Measurements from ENCODE around the gene PNMA6E.

PNMA6E gene

GRCh38 chrX:153401133-153401764 lies at the start of gene PNMA6E:
Gene PNMA6E (minus strand): TSS chrX:153401350. CDS start chrX:153398849, 2,501 bp downstream.
- DNase-seq, result no peak

GRCh38 chrX:153450949-153451277 lies 49.8 kb upstream of the PNMA6E start:
- DNase-seq, result no peak

- DNase-seq, result no peak
Observed at GRCh38 chrX:153450114-153450948, 49.2 kb upstream of the PNMA6E start.

- DNase-seq, result no peak
Observed at GRCh38 chrX:153449368-153450113, 48.4 kb upstream of the PNMA6E start.

GRCh38 chrX:153448556-153449367 lies 47.6 kb upstream of the PNMA6E start:
- no peak for DNase-seq

GRCh38 chrX:153447581-153447960 lies 46.4 kb upstream of the PNMA6E start:
- DNase-seq, result no peak

- DNase-seq, result no peak
Observed at GRCh38 chrX:153446950-153447580, 45.9 kb upstream of the PNMA6E start.

- no peak for DNase-seq
Observed at GRCh38 chrX:153446636-153446936, 45.4 kb upstream of the PNMA6E start.

- DNase-seq, result no peak
Observed at GRCh38 chrX:153445856-153446635, 44.9 kb upstream of the PNMA6E start, which contains the start of gene TREX2. Gene TREX2 (minus strand): TSS chrX:153446056. CDS start chrX:153445430, 626 bp downstream.

GRCh38 chrX:153445106-153445855 lies 44.1 kb upstream of the PNMA6E start:
- no peak for DNase-seq

- DNase-seq, result no peak
Observed at GRCh38 chrX:153444333-153445011, 43.3 kb upstream of the PNMA6E start.

GRCh38 chrX:153443476-153444332 lies 42.6 kb upstream of the PNMA6E start:
- DNase-seq, result no peak

GRCh38 chrX:153442463-153442862 lies 41.3 kb upstream of the PNMA6E start:
- no peak for DNase-seq

- DNase-seq, result no peak
Observed at GRCh38 chrX:153441981-153442380, 40.8 kb upstream of the PNMA6E start.

GRCh38 chrX:153441296-153441695 lies 40.1 kb upstream of the PNMA6E start:
- DNase-seq, result no peak

GRCh38 chrX:153440556-153441135 lies 39.5 kb upstream of the PNMA6E start:
- no peak for DNase-seq

GRCh38 chrX:153439977-153440376 lies 38.8 kb upstream of the PNMA6E start:
- DNase-seq, result no peak

- no peak for DNase-seq
Observed at GRCh38 chrX:153438532-153438931, 37.4 kb upstream of the PNMA6E start.

GRCh38 chrX:153435845-153436244 lies 34.7 kb upstream of the PNMA6E start:
- DNase-seq, result no peak

Measured in activated T-cell treated with anti-CD3 and anti-CD28 coated beads, Interleukin-2, amount 50 U/mL, for 1 hour (primary cell).